GM12878 (cell line): ENCODE data around the gene ANKRD6. TPM values are rescaled to one million over a fixed set of nuclear protein-coding genes. Genes with fewer than 3 reads are reported as not detected.

Experiments used
- ATAC-seq: fragments of 200-7000 bp; cut with Tn5 transposase; 3 replicates; pipeline ENCODE4 v1.9.1; 2020; ENCODE audit warnings: mild to moderate bottlenecking, moderate library complexity
- BruUV-seq: library from RNA; stranded (reverse); fragments of 400-500 nt; replicated peaks from 2 replicates; lab custom pipeline; 2021; lab: Mats Ljungman, UMichigan
- CTCF ChIA-PET: fragments of 300-600 bp; sonication (Branson Sonifier 250); formaldehyde crosslinking; extraction: SDS; loops from one replicate; lab custom pipeline; 2021; ENCODE audit warnings: inconsistent platforms; lab: Yijun Ruan, JAX
- POLR2A ChIA-PET: fragments of 350-600 bp; formaldehyde crosslinking; extraction: SDS; loops from one replicate; lab custom pipeline; 2021; ENCODE audit warnings: inconsistent platforms; lab: Charles Lee
- RAD21 ChIA-PET: fragments of 300-600 bp; sonication (Branson Sonifier 250); formaldehyde crosslinking; loops from one replicate; lab custom pipeline; 2023; ENCODE audit warnings: antibody characterized with exemption; ENCODE audit not compliant: unreplicated experiment; lab: Charles Lee
- SMC1A ChIA-PET: fragments of 300-600 bp; sonication (Branson Sonifier 250); formaldehyde crosslinking; loops from one replicate; lab custom pipeline; 2023; ENCODE audit not compliant: unreplicated experiment, uncharacterized antibody; lab: Charles Lee
- DNase-seq: peaks from one replicate; pipeline ENCODE4 v3.0.0-alpha.2; 2011; ENCODE audit warnings: low read depth, low spot score
- FAIRE-seq: peaks from 3 replicates; lab custom pipeline; 2011; peaks lifted over from hg19 to GRCh38; lab: Jason Lieb, UNC
- H2AFZ ChIP-seq: 2 replicates; pipeline ENCODE4 v1.6.0; 2011; ENCODE audit warnings: low read depth, low read length, control low read depth; ENCODE audit not compliant: control insufficient read depth
- H3K27ac ChIP-seq: 2 replicates; pipeline ENCODE4 v1.5.1; 2011; ENCODE audit warnings: control low read depth; ENCODE audit not compliant: control insufficient read depth, insufficient read depth
- H3K27me3 ChIP-seq, 2 experiments: replicated peaks in 1 of 2; 2 replicates each; pipeline versions ENCODE4 v1.6.0 to v1.6.1; 2011; ENCODE audit warnings: low read length in 1 of 2; ENCODE audit not compliant: control insufficient read depth in 2 of 2, insufficient read depth in 2 of 2
- H3K36me3 ChIP-seq, 2 experiments: 2 replicates each; pipeline ENCODE4 v1.5.1; 2011; ENCODE audit warnings: low read length in 1 of 2; ENCODE audit not compliant: control insufficient read depth in 2 of 2, insufficient read depth in 2 of 2
- H3K4me1 ChIP-seq: 2 replicates; pipeline ENCODE4 v1.6.1; 2011; ENCODE audit warnings: mild to moderate bottlenecking, low read length, moderate library complexity, mixed read lengths; ENCODE audit not compliant: control insufficient read depth, insufficient read depth
- H3K4me2 ChIP-seq: 2 replicates; pipeline ENCODE4 v1.6.0; 2011; ENCODE audit warnings: control low read depth; ENCODE audit not compliant: control insufficient read depth, insufficient read depth
- H3K4me3 ChIP-seq: fragments of 200-600 bp; sonication (generic); 2 replicates; pipeline ENCODE4 v1.5.1; 2016
- H3K79me2 ChIP-seq: 2 replicates; pipeline ENCODE4 v1.6.0; 2011; ENCODE audit warnings: low read length; ENCODE audit not compliant: control insufficient read depth, insufficient read depth
- H3K9ac ChIP-seq: 2 replicates; pipeline ENCODE4 v1.8.0; 2011; ENCODE audit warnings: low read length, control low read depth, mixed read lengths; ENCODE audit not compliant: control insufficient read depth, insufficient read depth
- H3K9me3 ChIP-seq: replicated peaks from 3 replicates; pipeline ENCODE4 v1.5.1; 2011; ENCODE audit warnings: mild to moderate bottlenecking, low read length; ENCODE audit not compliant: control insufficient read depth, insufficient read depth
- H4K20me1 ChIP-seq: 2 replicates; pipeline ENCODE4 v1.6.0; 2011; ENCODE audit not compliant: control insufficient read depth, insufficient read depth
- HDAC6 ChIP-seq: fragments of 200-600 bp; sonication (generic); IDR thresholded peaks from one replicate; pipeline ENCODE4 v1.8.0; 2017; ENCODE audit warnings: antibody characterized with exemption; ENCODE audit not compliant: unreplicated experiment
- JUND ChIP-seq: IDR thresholded peaks from 2 replicates; pipeline ENCODE4 v1.6.1; 2012; ENCODE audit warnings: low read depth, mild to moderate bottlenecking, low read length, improper control_type of control experiment, moderate library complexity
- LARP7 ChIP-seq: fragments of 450-650 bp; IDR thresholded peaks from 2 replicates; pipeline ENCODE4 v1.6.1; 2017; ENCODE audit warnings: mild to moderate bottlenecking
- MEF2A ChIP-seq: IDR thresholded peaks from 2 replicates; pipeline ENCODE4 v1.6.1; 2011; ENCODE audit warnings: low read depth, mild to moderate bottlenecking, low read length, moderate library complexity; ENCODE audit not compliant: insufficient read depth
- NRF1 ChIP-seq: conservative IDR thresholded peaks from 2 replicates; pipeline ENCODE4 v1.6.1; 2011; ENCODE audit warnings: mild to moderate bottlenecking, low read depth, low read length, improper control_type of control experiment
- PBX3 ChIP-seq: IDR thresholded peaks from 2 replicates; pipeline ENCODE4 v1.6.1; 2011; ENCODE audit warnings: mild to moderate bottlenecking, low read depth, low read length, moderate library complexity; ENCODE audit not compliant: insufficient replicate concordance
- POLR2AphosphoS2 ChIP-seq: IDR thresholded peaks from 2 replicates; pipeline ENCODE4 v1.6.1; 2011; ENCODE audit warnings: low read depth, mild to moderate bottlenecking, low read length, improper control_type of control experiment, moderate library complexity
- POU2F2 ChIP-seq: IDR thresholded peaks from 3 replicates; pipeline ENCODE4 v1.6.1; 2011; ENCODE audit warnings: low read depth, mild to moderate bottlenecking, low read length, borderline replicate concordance
- SMAD1 ChIP-seq: fragments of 450-650 bp; IDR thresholded peaks from 2 replicates; pipeline ENCODE4 v1.6.1; 2018; ENCODE audit warnings: mild to moderate bottlenecking, low read depth; ENCODE audit not compliant: partially characterized antibody
- SMARCA5 ChIP-seq: fragments of 450-650 bp; IDR thresholded peaks from 2 replicates; pipeline ENCODE4 v1.6.1; 2017; ENCODE audit warnings: mild to moderate bottlenecking
- SREBF1 ChIP-seq: IDR thresholded peaks from 2 replicates; pipeline ENCODE4 v1.6.1; 2012; ENCODE audit warnings: mild to moderate bottlenecking, low read length
- SRF ChIP-seq, 2 experiments: IDR thresholded peaks; 2 replicates each; pipeline ENCODE4 v1.6.1; 2011; ENCODE audit warnings: low read depth in 2 of 2, low read length in 2 of 2, mild to moderate bottlenecking in 1 of 2, moderate library complexity in 1 of 2
- TCF12 ChIP-seq: IDR thresholded peaks from 2 replicates; pipeline ENCODE4 v1.6.1; 2011; ENCODE audit warnings: low read depth, mild to moderate bottlenecking, low read length
- ZBTB11 ChIP-seq: fragments of 450-650 bp; formaldehyde crosslinking; IDR thresholded peaks from 2 replicates; pipeline ENCODE4 v1.5.0; 2022; ENCODE audit warnings: mild to moderate bottlenecking, missing genetic modification characterization
- ZBTB4 ChIP-seq: fragments of 450-650 bp; formaldehyde crosslinking; IDR thresholded peaks from 2 replicates; pipeline ENCODE4 v1.4.0; 2022; ENCODE audit warnings: mild to moderate bottlenecking, moderate library complexity
- WGBS: methylation state at CpG from one replicate; pipeline ENCODE4 v1.1.6; 2016; ENCODE audit warnings: low lambda C conversion rate; ENCODE audit not compliant: insufficient replicate concordance, insufficient coverage; ENCODE audit errors: missing lambda C conversion rate; 5-methylcytosine and 5-hydroxymethylcytosine counted together
- in situ Hi-C: fragments of 300-500 bp; cut with MboI; formaldehyde crosslinking; loops from 9 replicates; pipeline ENCODE4 v1.14.3; 2018; ENCODE audit warnings: mixed read lengths
- intact Hi-C: fragments of 100-400 bp; cut with micrococcal nuclease; formaldehyde crosslinking; loops from one replicate; pipeline ENCODE4 v1.14.2; 2022; ENCODE audit not compliant: unreplicated experiment
- polyA plus RNA-seq, 11 experiments: library from polyadenylated mRNA; depleted of rRNA in 4 of 11; unstranded in 6 of 11; stranded (reverse) in 5 of 11; fragments of >200 nt; fragmentation: Nextera tagmentation in 4 of 11; fragmentation: Illumina TruSeq in 1 of 11; extraction: Ambion mirVana in 4 of 11; extraction: Trizol in 1 of 11; gene quantifications; 1 replicate in 1 of 11; 2 replicates in 10 of 11; pipeline versions ENCODE4 v1.2.1 to v1.2.3, GENCODE V29; 2011 to 2016; ENCODE audit warnings: inconsistent platforms in 2 of 11, missing spikeins in 2 of 11, low read depth in 1 of 11
- total RNA-seq, 4 experiments: library from RNA; depleted of rRNA in 3 of 4; stranded (reverse); fragments of >200 nt in 3 of 4; fragmentation: Illumina TruSeq in 1 of 4; extraction: Trizol in 1 of 4; gene quantifications; 2 replicates each; pipeline versions ENCODE4 v1.2.1 to v1.2.3, GENCODE V29; 2013 to 2021

The ANKRD6 gene
- total and polyA plus RNA-seq, 10 of the 15 experiments (the other 5 are each of a cell fraction or from before 2014, with no cell fraction given) = 0.03 to 0.90 (median 0.38) TPM

- H3K27me3 ChIP-seq = no peaks in the 10 kb centered on the region
- no peaks in the 10 kb centered on the region for H4K20me1 ChIP-seq
- SMC1A ChIA-PET = interaction anchor here (1.3 to 1.6 kb wide), 3 partner anchors 242 to 631 kb away, joined by 4 to 6 read pairs (median 5); no protein-coding TSS in a partner anchor
- RAD21 ChIA-PET = interaction anchor here (1.5 to 1.8 kb wide), 2 partner anchors 181 to 241 kb away, joined by 4 to 6 read pairs; no protein-coding TSS in a partner anchor
- H3K4me2 ChIP-seq = no peak overlapping the region
- no peak overlapping the region for H2AFZ ChIP-seq
- H3K9me3 ChIP-seq = no peaks in the 10 kb centered on the region
- H3K79me2 ChIP-seq = no peaks in the 10 kb centered on the region
- DNase-seq (no peak), FAIRE-seq (no peak), ATAC-seq (no peak)
- intact Hi-C loops = loop anchor here (5.0 kb wide), 1 partner anchor 631 kb away; no protein-coding TSS in a partner anchor
- H3K27ac ChIP-seq = no peak overlapping the region
- no peak overlapping the region for H3K9ac ChIP-seq
- CTCF ChIA-PET = interaction anchor here (1.3 to 6.1 kb wide), 3 partner anchors 19 to 242 kb away, joined by 4 to 64 read pairs (median 14); partner anchors contain the start of gene ANKRD6
- 77% methylated on average over 5 of the region's 5 CpGs for WGBS
- BruUV-seq = no TSS peak
- POLR2A ChIA-PET = interaction anchor here (1.6 kb wide), 1 partner anchor 181 kb away, joined by 4 read pairs; the partner anchor contains the start of gene ANKRD6
- H3K36me3 ChIP-seq = no peaks in the 10 kb centered on the region
- in situ Hi-C loops = loop anchor here (5.0 kb wide), 3 partner anchors 181 to 631 kb away; partner anchors contain the start of gene ANKRD6
- no peak overlapping the region for H3K4me3 ChIP-seq
- H3K4me1 ChIP-seq = no peaks in the 10 kb centered on the region
- no peak for TF ChIP-seq ZBTB4 (CRISPR knock-in tag)
- no peak for TF ChIP-seq HDAC6
- no peak for TF ChIP-seq LARP7
- TF ChIP-seq TCF12 = no peak
- no peak for TF ChIP-seq SRF (IDR thresholded peaks at IDR 0.05; ENCODE audit: low read depth in 2 of 2, low read length in 2 of 2)
- TF ChIP-seq MEF2A = no peak
- TF ChIP-seq SMARCA5 = no peak
- TF ChIP-seq SMAD1 = no peak
- TF ChIP-seq POLR2AphosphoS2 = no peak
- no peak for TF ChIP-seq PBX3
- TF ChIP-seq POU2F2 = no peak
- TF ChIP-seq JUND = no peak
- no peak for TF ChIP-seq SREBF1
- no peak for TF ChIP-seq ZBTB11 (CRISPR knock-in tag)
- TF ChIP-seq NRF1 = no peak
These were observed 180.8 kb downstream of the ANKRD6 start for GRCh38 chr6:89613790-89614189.
